Measurements from ENCODE around the gene USH2A. TPM values are rescaled to one million over a fixed set of nuclear protein-coding genes. Genes with fewer than 3 reads are reported as not detected.
A peak's percentile ranks its signal among the peaks of the same experiment; 100 is the strongest.

USH2A gene
- total RNA-seq, 1 donor from 2014 or later, result not detected

DNA sequence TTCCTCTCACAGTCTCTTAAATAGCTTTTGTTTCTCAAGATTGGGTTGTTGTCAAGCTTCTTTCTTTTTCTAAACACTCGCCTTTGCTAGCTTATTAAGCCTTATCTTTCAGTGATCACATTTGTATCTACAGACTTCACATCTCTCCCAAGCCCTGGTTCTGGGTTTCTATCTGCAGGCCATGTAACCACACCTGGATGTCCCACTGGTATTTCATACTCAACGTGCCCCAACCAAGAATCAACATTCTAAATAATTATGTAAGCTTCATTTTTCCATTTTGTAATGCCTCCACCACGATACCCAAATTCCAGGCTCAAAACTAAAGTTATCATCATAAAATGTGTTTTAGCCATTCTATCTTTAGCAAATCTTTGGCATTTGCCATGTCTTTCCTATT lies 372.2 kb downstream of the USH2A start:
- H3K36me3 ChIP-seq (ENCODE audit: control insufficient read depth, insufficient read depth, low read length), result no peaks in the 10 kb centered on the region
- no peaks in the 10 kb centered on the region for H3K27me3 ChIP-seq (ENCODE audit: control insufficient read depth, insufficient read depth, low read length)
- H3K4me3 ChIP-seq (ENCODE audit: low read depth, low read length), result no peak overlapping the region
- no peak for DNase-seq (ENCODE audit: low read depth)
- TF ChIP-seq, protein P1, sequence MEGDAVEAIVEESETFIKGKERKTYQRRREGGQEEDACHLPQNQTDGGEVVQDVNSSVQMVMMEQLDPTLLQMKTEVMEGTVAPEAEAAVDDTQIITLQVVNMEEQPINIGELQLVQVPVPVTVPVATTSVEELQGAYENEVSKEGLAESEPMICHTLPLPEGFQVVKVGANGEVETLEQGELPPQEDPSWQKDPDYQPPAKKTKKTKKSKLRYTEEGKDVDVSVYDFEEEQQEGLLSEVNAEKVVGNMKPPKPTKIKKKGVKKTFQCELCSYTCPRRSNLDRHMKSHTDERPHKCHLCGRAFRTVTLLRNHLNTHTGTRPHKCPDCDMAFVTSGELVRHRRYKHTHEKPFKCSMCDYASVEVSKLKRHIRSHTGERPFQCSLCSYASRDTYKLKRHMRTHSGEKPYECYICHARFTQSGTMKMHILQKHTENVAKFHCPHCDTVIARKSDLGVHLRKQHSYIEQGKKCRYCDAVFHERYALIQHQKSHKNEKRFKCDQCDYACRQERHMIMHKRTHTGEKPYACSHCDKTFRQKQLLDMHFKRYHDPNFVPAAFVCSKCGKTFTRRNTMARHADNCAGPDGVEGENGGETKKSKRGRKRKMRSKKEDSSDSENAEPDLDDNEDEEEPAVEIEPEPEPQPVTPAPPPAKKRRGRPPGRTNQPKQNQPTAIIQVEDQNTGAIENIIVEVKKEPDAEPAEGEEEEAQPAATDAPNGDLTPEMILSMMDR (IDR thresholded peaks at IDR 0.05; ENCODE audit: insufficient read depth, low read length, poor library complexity, severe bottlenecking), result no peak

DNA sequence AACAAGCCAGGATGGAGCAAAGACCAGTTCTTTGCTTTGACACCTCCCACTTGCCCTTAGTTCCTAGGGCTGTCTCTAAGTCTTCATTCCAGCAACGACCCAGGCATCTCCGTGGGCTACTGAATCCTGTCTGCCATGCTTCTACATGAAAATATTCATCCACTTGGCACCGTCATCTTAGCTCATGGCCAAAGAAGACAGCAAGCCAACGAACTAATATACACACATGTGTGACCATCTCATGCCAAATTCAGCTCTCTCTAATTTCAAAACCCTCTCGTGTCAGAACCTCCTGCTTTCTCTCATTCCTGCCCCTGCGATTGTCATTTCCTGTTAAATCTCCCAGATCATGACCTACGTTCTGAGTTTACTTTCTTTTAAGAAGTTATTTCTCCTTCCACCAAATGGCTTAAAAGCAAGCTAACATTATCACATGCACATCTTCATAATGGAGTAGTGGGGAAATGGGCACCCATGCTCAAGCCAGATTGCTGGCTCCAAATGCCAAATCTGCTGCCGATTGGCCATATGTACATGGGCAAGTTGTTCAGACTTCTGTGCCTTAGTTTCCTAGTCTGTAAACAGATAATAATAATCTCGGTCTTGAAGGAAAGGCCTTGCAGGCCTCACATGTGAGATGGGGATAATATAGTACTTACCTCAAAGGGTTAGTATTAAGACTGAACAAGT lies 373.4 kb downstream of the USH2A start:
- DNase-seq (ENCODE audit: low read depth), result no peak
- Histone ChIP-seq H3K27me3 (ENCODE audit: control insufficient read depth, insufficient read depth, low read length) (no peaks in the 10 kb centered on the region), H3K36me3 (ENCODE audit: control insufficient read depth, insufficient read depth, low read length) (no peaks in the 10 kb centered on the region), H3K4me3 (ENCODE audit: low read depth, low read length) (no peak overlapping the region)
- TF ChIP-seq, protein P1 (IDR thresholded peaks at IDR 0.05; ENCODE audit: insufficient read depth, low read length, poor library complexity, severe bottlenecking), result no peak

DNA sequence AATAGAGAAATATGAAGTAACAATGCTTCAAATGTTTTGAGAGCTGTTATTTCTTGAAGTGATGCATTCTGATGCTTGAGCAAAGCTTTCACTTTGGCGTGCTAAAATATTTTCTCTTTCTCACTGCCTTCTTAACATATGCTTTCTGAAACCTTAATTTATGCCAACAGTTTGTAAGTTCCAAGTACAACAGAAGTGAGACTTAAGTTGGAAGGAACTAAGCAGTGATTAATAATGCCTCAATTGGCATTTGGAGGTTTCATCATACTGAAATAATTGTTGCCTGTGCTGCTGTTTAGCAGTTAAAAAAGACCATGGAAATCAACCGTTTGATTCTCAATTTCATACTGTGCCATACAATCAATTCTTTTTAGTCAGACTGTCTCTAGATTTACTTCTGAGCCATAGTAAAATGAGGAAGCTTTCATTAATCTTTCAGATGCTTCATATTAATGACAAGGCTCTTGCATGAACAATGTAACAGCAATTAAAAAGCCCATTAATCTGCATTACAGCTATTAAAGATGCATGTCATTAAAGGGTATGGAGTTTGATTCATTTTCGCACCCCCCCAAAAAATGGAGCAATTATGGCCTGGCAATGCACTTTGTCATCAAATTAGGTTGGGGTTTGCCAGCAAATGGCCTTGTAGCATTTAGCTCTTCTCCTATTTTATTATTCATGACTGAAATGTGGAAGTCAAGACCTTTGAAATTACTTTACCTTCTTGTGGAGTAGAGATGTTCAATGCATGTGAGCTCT lies 375.3 kb downstream of the USH2A start:
- no peak for DNase-seq (ENCODE audit: low read depth)

DNA sequence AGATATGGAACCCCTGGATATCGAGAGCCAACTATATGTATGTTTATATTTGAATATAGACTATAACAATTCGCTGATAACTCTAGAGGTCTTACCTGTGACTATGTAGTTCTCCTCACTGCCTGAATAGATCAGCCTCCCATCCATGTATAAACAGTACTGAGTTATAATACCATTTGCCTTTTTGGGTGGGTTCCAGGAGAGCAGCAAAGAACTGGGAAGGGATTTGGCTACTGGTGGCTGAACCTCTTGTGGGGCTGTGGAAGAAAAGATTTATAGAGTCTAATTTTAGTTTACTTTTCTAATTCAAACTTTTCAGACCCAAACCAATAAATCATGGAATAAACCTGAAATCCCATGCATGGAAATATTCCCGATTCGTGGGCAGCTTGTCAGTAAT lies 376.9 kb downstream of the USH2A start:
- TF ChIP-seq, protein P1 (IDR thresholded peaks at IDR 0.05; ENCODE audit: insufficient read depth, low read length, poor library complexity, severe bottlenecking), result no peak
- Histone ChIP-seq H3K36me3 (ENCODE audit: control insufficient read depth, insufficient read depth, low read length) (no peaks in the 10 kb centered on the region), H3K27me3 (ENCODE audit: control insufficient read depth, insufficient read depth, low read length) (no peaks in the 10 kb centered on the region), H3K4me3 (ENCODE audit: low read depth, low read length) (no peak overlapping the region)
- DNase-seq (ENCODE audit: low read depth), result no peak

More for the DNA sequence above, 375.3 kb downstream of the USH2A start:
- Histone ChIP-seq H3K36me3 (ENCODE audit: control insufficient read depth, insufficient read depth, low read length) (no peaks in the 10 kb centered on the region), H3K27me3 (ENCODE audit: control insufficient read depth, insufficient read depth, low read length) (no peaks in the 10 kb centered on the region), H3K4me3 (ENCODE audit: low read depth, low read length) (no peak overlapping the region)
- TF ChIP-seq, protein P1 (IDR thresholded peaks at IDR 0.05; ENCODE audit: insufficient read depth, low read length, poor library complexity, severe bottlenecking), result no peak

DNA sequence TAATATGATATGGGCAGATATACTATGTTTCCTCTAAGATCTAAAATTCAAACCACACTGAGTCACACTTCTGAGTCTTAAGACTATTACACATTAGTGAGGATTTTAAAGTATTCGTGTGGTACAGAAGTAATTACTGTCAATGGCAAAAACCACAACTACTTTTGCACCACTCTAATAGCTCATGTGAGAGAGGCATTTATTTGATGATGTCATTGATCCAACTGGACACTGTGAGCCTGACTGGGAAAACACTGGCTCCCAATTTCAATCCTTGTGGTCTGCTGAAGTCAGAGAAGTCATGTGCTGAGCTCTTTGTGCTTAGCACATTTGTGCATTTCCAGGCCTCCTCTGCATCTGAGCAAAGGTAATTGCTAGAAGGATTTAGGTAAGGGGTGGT lies 377.8 kb downstream of the USH2A start:
- Histone ChIP-seq H3K4me3 (ENCODE audit: low read depth, low read length) (no peak overlapping the region), H3K27me3 (ENCODE audit: control insufficient read depth, insufficient read depth, low read length) (no peaks in the 10 kb centered on the region), H3K36me3 (ENCODE audit: control insufficient read depth, insufficient read depth, low read length) (no peaks in the 10 kb centered on the region)
- DNase-seq (ENCODE audit: low read depth), result peak; percentile 96
- TF ChIP-seq, protein P1 (IDR thresholded peaks at IDR 0.05; ENCODE audit: insufficient read depth, low read length, poor library complexity, severe bottlenecking), result no peak
